Activated naive CD8-positive, alpha-beta T cell (primary cell): ENCODE results near the gene ALOX5.

Source experiments
- H3K27ac Mint-ChIP-seq: one replicate; pipeline ENCODE4 v1.8.0; 2021; ENCODE audit warnings: mixed read lengths
- H3K27me3 Mint-ChIP-seq: one replicate; pipeline ENCODE4 v1.8.0; 2021; ENCODE audit warnings: mixed read lengths
- H3K36me3 Mint-ChIP-seq: one replicate; pipeline ENCODE4 v1.8.0; 2021; ENCODE audit warnings: mixed read lengths
- H3K4me1 Mint-ChIP-seq: one replicate; pipeline ENCODE4 v1.8.0; 2021; ENCODE audit warnings: low read depth, mixed read lengths
- H3K4me3 Mint-ChIP-seq: one replicate; pipeline ENCODE4 v1.8.0; 2021; ENCODE audit warnings: mild to moderate bottlenecking, mixed read lengths
- H3K9me3 Mint-ChIP-seq: one replicate; pipeline ENCODE4 v1.8.0; 2021; ENCODE audit warnings: low read depth, mixed read lengths

The ALOX5 gene

DNA sequence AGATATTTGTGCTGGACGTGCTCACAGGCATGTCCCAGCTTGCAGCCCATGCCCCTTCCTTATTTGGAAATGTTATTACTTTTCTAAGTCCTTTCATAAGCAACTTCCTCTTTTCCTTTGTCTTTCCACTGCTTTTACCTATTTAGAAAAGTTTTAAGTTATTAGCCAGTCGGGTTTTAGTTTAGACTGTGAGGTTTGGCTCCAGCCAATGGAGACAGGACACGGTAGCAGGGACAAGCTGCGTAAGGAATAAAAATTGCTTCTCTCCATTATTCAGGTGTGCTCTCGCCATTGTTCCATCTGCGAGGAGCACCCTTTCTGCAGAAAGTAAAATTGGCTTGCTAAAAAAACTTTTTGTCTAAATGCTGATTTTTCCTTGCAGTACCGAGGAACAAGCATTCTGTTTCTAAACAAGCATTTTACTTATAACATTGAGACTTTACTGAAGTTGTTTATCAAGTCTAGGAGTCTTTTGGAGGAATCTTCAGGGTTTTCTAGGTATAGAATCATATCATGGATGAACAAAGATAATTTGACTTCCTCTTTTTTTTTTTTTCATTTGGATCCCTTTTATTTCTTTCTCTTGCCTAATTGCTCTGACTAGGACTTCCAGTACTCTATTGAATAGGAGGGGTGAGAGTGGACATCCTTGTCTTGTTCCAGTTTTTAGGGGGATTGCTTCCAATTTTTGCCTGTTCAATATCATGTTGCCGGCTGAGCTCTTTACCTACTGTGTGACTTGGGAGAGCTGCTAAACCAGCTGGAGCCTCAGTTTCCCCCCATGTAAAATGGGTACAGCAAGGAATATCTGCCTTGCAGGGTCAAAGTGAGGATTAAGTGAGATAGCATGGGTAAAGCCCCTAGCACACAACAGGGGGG, 63.8 kb downstream of the ALOX5 start:
- Mint-ChIP-seq H3K36me3 (no peaks in the 10 kb centered on the region), H3K9me3 (no peaks in the 10 kb centered on the region), H3K4me1 (peaks cover 23% of the 10 kb centered on the region), H3K27me3 (no peaks in the 10 kb centered on the region), H3K4me3 (no peak overlapping the region), H3K27ac (no peak overlapping the region)

DNA sequence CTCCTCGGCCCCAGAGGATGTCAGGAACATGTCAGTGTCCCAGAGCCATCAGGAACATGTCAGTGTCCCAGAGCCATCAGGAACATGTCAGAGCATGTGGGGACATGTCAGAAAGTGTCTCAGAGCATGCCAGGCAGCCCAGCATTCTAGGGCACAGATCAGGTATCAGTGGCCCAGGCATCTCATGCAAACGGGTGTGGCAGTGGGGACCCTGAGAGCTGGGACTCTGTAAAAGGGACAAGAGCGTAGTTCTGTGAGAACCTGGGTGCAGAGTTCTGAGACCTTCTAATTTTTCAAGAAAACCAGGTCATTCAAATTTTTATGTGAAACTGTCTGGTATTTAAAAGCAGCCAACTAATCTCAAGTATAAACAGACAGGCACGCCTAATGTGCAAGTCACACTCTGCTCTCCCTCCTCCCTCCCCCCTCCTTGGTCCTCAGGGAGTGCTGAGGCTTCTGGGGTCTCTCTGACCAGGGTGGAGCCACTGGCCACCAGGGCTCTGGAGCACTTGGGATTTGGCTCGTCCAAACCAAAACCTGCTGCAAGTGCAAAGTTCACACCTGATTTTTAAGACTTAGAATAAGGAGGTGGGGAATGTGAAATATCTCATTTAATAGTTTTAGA, 64.6 kb downstream of the ALOX5 start:
- Mint-ChIP-seq H3K9me3 (no peaks in the 10 kb centered on the region), H3K36me3 (no peaks in the 10 kb centered on the region), H3K4me3 (no peak overlapping the region), H3K27ac (no peak overlapping the region), H3K27me3 (no peaks in the 10 kb centered on the region), H3K4me1 (peaks cover 16% of the 10 kb centered on the region)

DNA sequence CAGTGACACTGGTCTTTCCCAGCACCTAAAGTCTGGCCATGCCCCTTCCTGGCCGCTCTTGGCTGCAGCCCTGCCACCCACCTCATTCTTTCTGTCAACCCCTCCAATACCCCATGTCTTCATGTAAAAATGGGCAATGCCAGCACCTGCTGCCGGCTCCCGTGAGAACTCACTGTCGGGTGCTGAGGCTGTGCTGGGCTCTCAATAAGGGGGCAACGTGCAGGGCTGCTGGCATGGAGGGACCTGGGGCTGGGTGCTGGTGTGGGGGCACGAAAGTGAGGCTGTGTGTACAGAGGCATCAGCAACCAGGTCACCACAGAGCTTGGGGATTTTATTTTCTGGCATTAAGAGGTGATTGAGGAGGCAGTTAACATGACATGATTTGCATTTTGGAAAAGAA, 65.3 kb downstream of the ALOX5 start:
- Mint-ChIP-seq H3K36me3 (no peaks in the 10 kb centered on the region), H3K27me3 (no peaks in the 10 kb centered on the region), H3K4me3 (no peak overlapping the region), H3K9me3 (no peaks in the 10 kb centered on the region), H3K27ac (no peak overlapping the region), H3K4me1 (peaks cover 8% of the 10 kb centered on the region)

DNA sequence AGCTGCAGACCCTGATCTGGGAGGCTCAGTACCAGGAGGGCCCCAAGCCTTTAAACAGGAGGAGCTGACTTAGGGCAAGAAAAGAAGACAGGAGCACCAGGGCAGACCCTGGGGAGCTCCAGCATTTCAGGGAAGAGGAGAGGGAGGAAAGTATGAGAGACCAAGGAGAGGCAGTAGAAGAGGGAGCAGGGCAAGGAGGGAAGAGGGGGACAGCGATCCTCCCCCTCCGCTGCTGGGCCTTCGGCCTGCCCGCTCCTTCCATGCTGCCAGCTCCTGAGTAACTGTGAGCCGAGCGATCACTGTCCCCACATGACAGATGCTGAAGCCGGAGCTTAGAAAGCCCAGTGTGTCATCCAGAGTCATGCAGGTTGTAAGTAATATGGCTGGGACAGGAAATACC, 65.9 kb downstream of the ALOX5 start:
- peaks cover 3% of the 10 kb centered on the region for H3K4me1 Mint-ChIP-seq
- no peaks in the 10 kb centered on the region for H3K36me3 Mint-ChIP-seq
- no peak overlapping the region for H3K27ac Mint-ChIP-seq
- no peaks in the 10 kb centered on the region for H3K9me3 Mint-ChIP-seq
- H3K27me3 Mint-ChIP-seq = no peaks in the 10 kb centered on the region
- no peak overlapping the region for H3K4me3 Mint-ChIP-seq

DNA sequence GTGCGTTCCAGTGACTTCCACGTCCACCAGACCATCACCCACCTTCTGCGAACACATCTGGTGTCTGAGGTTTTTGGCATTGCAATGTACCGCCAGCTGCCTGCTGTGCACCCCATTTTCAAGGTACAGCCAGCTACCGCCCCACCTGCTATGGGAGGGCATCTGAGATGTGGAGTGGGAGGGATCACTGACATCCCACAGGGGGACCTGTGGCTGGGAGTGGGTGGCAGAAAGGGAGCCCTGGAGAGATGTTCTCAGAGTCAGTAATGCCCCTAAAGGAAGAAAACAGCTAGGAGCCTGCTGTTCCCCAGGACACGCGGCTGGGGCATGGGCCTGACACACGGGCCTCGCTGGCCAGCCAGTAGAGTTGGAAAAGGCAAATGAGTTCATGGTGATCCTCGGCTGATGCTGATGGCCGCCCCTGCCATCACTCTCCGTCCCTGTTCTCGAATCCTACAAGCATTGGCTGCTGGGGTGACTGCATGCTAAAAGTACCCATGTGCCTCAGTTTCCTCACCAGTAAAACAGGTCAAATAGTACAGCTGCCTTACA, 66.6 kb downstream of the ALOX5 start:
- H3K36me3 Mint-ChIP-seq = no peaks in the 10 kb centered on the region
- no peak overlapping the region for H3K27ac Mint-ChIP-seq
- no peaks in the 10 kb centered on the region for H3K4me1 Mint-ChIP-seq
- no peak overlapping the region for H3K4me3 Mint-ChIP-seq
- H3K27me3 Mint-ChIP-seq = no peaks in the 10 kb centered on the region
- H3K9me3 Mint-ChIP-seq = no peaks in the 10 kb centered on the region

DNA sequence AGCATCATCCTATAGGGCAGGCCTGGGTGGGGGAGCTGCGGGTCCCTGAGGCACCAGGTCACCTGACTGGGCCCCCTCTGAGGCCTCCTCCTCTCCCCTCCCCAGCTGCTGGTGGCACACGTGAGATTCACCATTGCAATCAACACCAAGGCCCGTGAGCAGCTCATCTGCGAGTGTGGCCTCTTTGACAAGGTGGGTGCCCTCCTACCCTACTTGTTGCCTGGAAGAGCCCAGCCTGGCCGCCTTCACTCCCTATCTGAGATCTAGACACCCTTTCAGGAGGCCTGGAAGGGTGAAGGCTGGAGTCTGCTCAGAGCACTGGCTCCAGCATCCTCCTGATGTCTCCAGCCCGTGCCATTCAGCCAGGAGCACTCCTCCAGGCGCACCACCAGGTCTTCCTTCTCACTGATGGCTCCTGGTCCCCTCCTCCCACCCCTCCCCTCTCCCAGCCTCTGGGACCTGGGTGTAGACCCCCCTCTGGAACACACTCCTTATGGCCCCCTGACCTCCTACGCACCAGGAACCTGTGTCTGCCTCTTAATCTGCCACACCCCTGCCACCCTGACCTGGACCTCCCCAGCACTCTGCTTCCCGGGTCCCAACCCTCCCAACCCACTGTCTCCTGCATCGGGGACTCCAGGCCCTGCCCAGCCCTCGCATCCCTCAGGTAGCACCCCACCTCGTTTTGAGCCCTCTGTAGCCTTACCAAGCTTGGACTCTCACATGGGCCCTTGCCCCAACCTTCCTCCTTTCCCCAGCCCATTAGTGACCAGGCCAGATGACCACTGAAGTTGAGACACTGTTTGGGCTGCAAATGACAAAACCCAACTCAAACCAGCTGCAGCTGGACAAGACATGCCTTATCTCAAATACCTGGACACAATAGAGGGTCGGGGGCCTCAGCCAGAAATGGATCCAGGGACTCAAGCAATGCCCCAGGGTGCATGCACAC, 67.5 kb downstream of the ALOX5 start:
- H3K27me3 Mint-ChIP-seq = no peaks in the 10 kb centered on the region
- H3K4me1 Mint-ChIP-seq = no peaks in the 10 kb centered on the region
- no peaks in the 10 kb centered on the region for H3K36me3 Mint-ChIP-seq
- no peak overlapping the region for H3K4me3 Mint-ChIP-seq
- H3K27ac Mint-ChIP-seq = no peak overlapping the region
- H3K9me3 Mint-ChIP-seq = no peaks in the 10 kb centered on the region

DNA sequence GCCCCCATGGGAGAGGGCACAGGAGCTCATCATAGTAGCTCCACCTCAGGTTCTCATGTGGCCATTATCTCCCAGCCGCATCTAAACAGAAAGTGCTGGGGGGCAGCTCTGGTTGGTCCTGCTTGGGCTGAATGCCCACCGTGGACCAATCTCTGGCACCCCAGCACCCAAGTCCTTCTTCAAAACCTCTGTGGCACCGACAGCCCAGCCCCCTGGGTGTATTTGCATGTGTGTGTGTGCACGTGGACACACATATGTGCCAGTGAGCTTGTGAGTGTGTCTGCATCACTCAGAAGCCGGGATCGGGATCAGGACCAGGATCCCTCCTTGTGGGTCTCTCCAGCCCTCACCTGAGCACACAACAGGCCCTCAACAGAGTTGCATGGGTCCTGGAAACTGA, 68.2 kb downstream of the ALOX5 start:
- H3K36me3 Mint-ChIP-seq = no peaks in the 10 kb centered on the region

DNA sequence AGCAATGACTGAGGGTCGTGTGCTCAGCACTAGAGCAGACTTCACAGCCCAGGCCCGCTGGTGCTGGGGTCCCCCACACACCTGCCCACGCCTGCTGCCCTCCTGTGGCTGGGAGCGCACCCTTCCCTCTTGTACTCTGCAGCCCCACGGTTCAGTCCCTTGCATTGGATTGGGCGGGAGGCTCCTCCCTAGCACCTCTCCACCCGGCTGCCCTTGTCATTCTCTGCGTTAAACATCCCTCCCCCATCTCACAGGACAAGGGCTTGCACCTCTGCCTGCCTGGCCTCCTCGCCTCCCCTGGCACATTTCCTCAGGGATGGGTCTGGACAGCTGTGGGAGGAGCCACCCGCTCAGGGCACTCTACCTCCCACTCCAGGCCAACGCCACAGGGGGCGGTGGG, 68.6 kb downstream of the ALOX5 start:
- Mint-ChIP-seq H3K36me3 (no peaks in the 10 kb centered on the region), H3K9me3 (no peaks in the 10 kb centered on the region), H3K27ac (no peak overlapping the region), H3K27me3 (no peaks in the 10 kb centered on the region), H3K4me3 (no peak overlapping the region), H3K4me1 (no peaks in the 10 kb centered on the region)

More for the DNA sequence above, 68.2 kb downstream of the ALOX5 start:
- no peak overlapping the region for H3K27ac Mint-ChIP-seq
- no peaks in the 10 kb centered on the region for H3K27me3 Mint-ChIP-seq
- H3K9me3 Mint-ChIP-seq = no peaks in the 10 kb centered on the region
- no peak overlapping the region for H3K4me3 Mint-ChIP-seq
- no peaks in the 10 kb centered on the region for H3K4me1 Mint-ChIP-seq

DNA sequence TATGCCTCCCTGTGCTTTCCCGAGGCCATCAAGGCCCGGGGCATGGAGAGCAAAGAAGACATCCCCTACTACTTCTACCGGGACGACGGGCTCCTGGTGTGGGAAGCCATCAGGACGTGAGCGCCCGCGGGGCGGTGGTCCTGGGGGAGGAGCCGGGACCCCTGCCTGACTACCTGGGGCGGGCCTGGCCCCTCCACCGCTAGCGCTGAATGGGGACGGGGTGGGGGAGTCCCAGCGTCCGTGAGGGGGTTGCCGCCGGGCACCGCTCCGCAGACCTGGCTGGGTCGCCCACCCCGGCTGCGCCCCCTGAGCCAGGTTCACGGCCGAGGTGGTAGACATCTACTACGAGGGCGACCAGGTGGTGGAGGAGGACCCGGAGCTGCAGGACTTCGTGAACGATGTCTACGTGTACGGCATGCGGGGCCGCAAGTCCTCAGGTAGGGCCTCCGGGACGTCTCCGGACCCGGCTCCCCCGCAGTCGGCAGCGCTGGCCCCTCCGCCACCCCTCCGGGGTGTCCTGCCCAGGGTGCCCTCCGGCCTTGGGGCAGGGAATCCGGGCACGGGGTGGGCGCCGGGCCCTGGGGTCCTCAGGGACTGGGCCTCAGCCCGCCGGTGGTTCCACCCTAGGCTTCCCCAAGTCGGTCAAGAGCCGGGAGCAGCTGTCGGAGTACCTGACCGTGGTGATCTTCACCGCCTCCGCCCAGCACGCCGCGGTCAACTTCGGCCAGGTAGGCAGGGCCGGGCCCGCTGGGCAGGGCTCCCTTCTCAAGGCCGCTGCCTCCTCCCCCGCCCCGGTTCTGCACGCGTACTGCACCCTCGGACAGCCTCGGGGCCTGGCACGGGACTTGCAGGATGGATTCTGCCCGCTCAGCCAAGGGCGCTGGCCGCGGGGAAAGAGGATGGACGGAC, 69.3 kb downstream of the ALOX5 start:
- Mint-ChIP-seq H3K27me3 (no peaks in the 10 kb centered on the region), H3K4me3 (no peak overlapping the region), H3K36me3 (no peaks in the 10 kb centered on the region), H3K4me1 (no peaks in the 10 kb centered on the region), H3K9me3 (no peaks in the 10 kb centered on the region), H3K27ac (no peak overlapping the region)

DNA sequence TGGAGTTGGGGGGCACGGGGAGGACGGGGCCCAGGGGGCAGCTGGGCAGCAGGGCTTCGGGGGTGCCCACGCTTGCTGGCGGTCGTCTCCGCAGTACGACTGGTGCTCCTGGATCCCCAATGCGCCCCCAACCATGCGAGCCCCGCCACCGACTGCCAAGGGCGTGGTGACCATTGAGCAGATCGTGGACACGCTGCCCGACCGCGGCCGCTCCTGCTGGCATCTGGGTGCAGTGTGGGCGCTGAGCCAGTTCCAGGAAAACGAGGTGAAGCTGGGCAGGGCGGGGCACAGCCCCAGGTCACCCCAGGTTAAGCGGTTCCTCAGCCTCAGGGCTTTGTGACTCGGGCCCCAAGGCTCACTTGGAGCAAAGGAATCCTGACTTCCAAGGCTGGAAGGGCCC, 70.0 kb downstream of the ALOX5 start:
- no peaks in the 10 kb centered on the region for H3K27me3 Mint-ChIP-seq
- H3K36me3 Mint-ChIP-seq = no peaks in the 10 kb centered on the region

DNA sequence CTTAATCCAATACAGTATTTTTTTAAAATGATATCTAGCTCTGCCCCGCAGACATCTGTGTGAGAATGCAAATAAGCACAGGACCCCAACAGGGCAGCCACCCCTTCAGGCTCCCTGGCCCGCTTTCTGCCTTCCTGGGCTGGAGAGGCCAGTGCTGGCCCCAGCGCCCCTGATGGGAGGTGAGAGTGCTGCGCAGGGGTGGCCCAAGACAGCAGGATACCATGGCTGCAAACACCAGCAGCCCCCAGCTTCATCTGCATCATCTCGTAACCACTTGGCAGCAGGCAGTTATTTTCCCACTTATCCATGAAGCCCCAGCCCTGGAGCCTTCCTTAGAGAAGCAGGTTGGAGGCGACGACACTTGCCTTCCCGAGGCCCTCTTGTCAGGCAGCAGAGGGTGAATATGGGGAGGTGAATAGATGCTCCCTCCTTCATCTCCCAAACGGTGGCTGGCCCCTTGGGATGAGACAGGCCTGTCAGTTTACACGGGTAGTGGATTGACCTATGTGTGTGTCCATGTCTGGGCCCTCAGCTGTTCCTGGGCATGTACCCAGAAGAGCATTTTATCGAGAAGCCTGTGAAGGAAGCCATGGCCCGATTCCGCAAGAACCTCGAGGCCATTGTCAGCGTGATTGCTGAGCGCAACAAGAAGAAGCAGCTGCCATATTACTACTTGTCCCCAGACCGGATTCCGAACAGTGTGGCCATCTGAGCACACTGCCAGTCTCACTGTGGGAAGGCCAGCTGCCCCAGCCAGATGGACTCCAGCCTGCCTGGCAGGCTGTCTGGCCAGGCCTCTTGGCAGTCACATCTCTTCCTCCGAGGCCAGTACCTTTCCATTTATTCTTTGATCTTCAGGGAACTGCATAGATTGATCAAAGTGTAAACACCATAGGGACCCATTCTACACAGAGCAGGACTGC, 71.2 kb downstream of the ALOX5 start:
- Mint-ChIP-seq H3K9me3 (no peaks in the 10 kb centered on the region), H3K27ac (no peak overlapping the region), H3K36me3 (no peaks in the 10 kb centered on the region), H3K27me3 (no peaks in the 10 kb centered on the region), H3K4me3 (no peak overlapping the region), H3K4me1 (no peaks in the 10 kb centered on the region)

More for the DNA sequence above, 70.0 kb downstream of the ALOX5 start:
- Mint-ChIP-seq H3K9me3 (no peaks in the 10 kb centered on the region), H3K4me1 (no peaks in the 10 kb centered on the region), H3K27ac (no peak overlapping the region), H3K4me3 (no peak overlapping the region)

DNA sequence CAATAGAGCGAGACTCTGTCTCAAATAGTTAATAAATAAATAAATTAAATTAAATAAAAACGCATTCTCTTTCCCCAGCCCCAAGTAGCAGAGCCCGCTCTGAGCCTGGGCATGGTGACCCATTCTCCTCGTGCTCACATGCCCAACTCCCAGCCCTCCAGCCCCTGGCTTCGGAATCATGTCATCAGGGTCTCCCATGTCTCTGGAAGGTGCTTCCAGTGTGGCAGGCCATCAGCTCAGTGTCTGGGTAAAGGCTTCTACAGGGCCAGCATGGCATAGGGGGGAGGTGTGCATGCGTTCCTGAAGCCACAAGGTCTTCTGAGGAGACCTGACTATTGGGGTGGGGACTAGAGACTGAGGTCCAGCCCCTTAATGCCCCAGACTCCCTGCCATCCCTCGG, 72.8 kb downstream of the ALOX5 start:
- H3K27me3 Mint-ChIP-seq = no peaks in the 10 kb centered on the region
- H3K9me3 Mint-ChIP-seq = no peaks in the 10 kb centered on the region
- H3K4me1 Mint-ChIP-seq = no peaks in the 10 kb centered on the region
- H3K27ac Mint-ChIP-seq = no peak overlapping the region
- no peaks in the 10 kb centered on the region for H3K36me3 Mint-ChIP-seq
- H3K4me3 Mint-ChIP-seq = no peak overlapping the region

DNA sequence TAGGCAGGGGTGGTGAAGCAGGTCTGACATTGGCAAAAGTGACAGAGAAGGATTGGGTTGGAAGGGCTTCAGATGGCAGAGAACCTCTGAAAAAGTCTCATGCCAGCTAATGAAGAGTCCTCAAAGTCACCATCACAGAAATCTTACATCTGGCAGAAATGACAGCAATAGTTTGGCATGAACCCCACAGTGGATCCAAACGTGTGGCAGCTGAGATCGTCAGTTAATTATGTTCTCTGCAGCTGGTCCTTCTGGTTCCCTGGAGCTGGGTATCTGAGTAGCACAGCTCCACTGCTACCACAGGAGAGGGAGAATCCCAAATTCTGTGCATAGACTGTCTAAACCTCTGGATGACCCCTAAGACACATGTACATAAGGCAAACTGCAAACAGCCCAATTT, 73.4 kb downstream of the ALOX5 start:
- H3K27me3 Mint-ChIP-seq = no peaks in the 10 kb centered on the region
- H3K9me3 Mint-ChIP-seq = no peaks in the 10 kb centered on the region
- no peak overlapping the region for H3K4me3 Mint-ChIP-seq
- H3K27ac Mint-ChIP-seq = no peak overlapping the region
- no peaks in the 10 kb centered on the region for H3K4me1 Mint-ChIP-seq
- H3K36me3 Mint-ChIP-seq = no peaks in the 10 kb centered on the region
